ENCODE measurements around the gene AFF1. TPM values are rescaled to one million over a fixed set of nuclear protein-coding genes. Genes with fewer than 3 reads are reported as not detected.

Gene AFF1
- total RNA-seq, 1 experiment from 2014 or later: 52.8 TPM

- POLR2A ChIA-PET (ENCODE audit: unreplicated experiment): no interaction called here
Measured at GRCh38 chr4:87076690-87077358, 142.0 kb downstream of the AFF1 start.

DNA sequence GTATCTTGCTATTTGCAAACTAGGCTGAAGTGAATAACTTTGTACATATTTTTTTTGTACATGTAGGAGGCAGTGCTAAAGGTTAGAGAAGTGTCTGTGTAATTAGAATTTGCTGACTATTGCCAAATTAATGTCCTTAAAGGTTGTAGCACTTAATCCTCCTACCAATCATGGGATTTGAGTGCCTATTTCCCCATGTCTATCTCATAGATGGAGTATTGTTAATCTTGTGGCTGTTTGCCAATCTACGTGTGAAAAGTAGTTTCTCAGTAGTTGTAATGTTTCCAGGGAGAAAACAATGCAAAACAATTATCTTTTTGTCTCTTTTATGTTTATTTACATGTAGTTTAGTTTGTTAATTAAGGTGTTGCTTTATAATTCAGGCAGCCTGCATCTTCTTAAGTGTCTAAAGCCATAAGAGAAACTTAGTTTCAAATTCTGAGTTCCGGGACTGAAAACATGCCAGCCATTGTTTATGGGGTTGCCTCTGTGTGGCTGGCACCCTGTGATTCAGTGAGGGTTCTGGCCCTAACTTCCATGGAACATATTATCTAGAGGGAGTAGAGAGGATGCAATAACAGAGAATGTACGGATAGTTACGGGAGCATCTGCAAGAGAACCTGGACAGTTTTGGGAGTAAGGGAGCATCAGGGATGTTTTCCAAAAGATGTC, 143.2 kb downstream of the AFF1 start:
- intact Hi-C loops (cut with micrococcal nuclease; ENCODE audit: unreplicated experiment): no loop called here

More at GRCh38 chr4:87076690-87077358, 142.0 kb downstream of the AFF1 start:
- no peaks in the 10 kb centered on the region for H3K9me3 ChIP-seq (ENCODE audit: insufficient read depth, low read depth)
- no peaks in the 10 kb centered on the region for H3K79me2 ChIP-seq (ENCODE audit: low read depth)
- no peak overlapping the region for H2AFZ ChIP-seq
- H3K36me3 ChIP-seq (ENCODE audit: low read depth): no peaks in the 10 kb centered on the region
- CTCF ChIA-PET: no interaction called here
- no peaks in the 10 kb centered on the region for H3K9me2 ChIP-seq (ENCODE audit: insufficient read depth)
- H3K27ac ChIP-seq: no peak overlapping the region
- BruUV-seq (replicated peaks): no TSS peak
- H3K4me1 ChIP-seq (replicated peaks; ENCODE audit: insufficient read depth): no peaks in the 10 kb centered on the region
- no peaks in the 10 kb centered on the region for H3K27me3 ChIP-seq (ENCODE audit: insufficient read depth, low read depth)
- no peaks in the 10 kb centered on the region for H4K20me1 ChIP-seq (ENCODE audit: insufficient read depth)
- no peak overlapping the region for H3K4me2 ChIP-seq
- no peak for DNase-seq
- TF ChIP-seq EZH2 (IDR thresholded peaks at IDR 0.05; ENCODE audit: low read depth) (no peak), CTCF (conservative IDR thresholded peaks at IDR 0.05) (no peak)
- no peak overlapping the region for H3K4me3 ChIP-seq
- H3F3A ChIP-seq (ENCODE audit: insufficient read depth, low read depth): no peaks in the 10 kb centered on the region
- intact Hi-C loops (cut with micrococcal nuclease; ENCODE audit: unreplicated experiment): no loop called here

GRCh38 chr4:87078987-87079486, 144.2 kb downstream of the AFF1 start:
- Histone ChIP-seq H3K4me3 (no peak overlapping the region), H3K27me3 (ENCODE audit: insufficient read depth, low read depth) (no peaks in the 10 kb centered on the region), H2AFZ (no peak overlapping the region), H4K20me1 (ENCODE audit: insufficient read depth) (no peaks in the 10 kb centered on the region), H3K9me2 (ENCODE audit: insufficient read depth) (no peaks in the 10 kb centered on the region), H3K27ac (no peak overlapping the region), H3K79me2 (ENCODE audit: low read depth) (no peaks in the 10 kb centered on the region), H3K4me2 (no peak overlapping the region), H3K36me3 (ENCODE audit: low read depth) (no peaks in the 10 kb centered on the region), H3F3A (ENCODE audit: insufficient read depth, low read depth) (no peaks in the 10 kb centered on the region), H3K4me1 (replicated peaks; ENCODE audit: insufficient read depth) (no peaks in the 10 kb centered on the region), H3K9me3 (ENCODE audit: insufficient read depth, low read depth) (no peaks in the 10 kb centered on the region)
- no peak for DNase-seq
- intact Hi-C loops (cut with micrococcal nuclease; ENCODE audit: unreplicated experiment): no loop called here
- TF ChIP-seq EZH2 (IDR thresholded peaks at IDR 0.05; ENCODE audit: low read depth) (no peak), CTCF (conservative IDR thresholded peaks at IDR 0.05) (no peak)
- BruUV-seq (replicated peaks): no TSS peak
- ChIA-PET POLR2A (ENCODE audit: unreplicated experiment) (no interaction called here), CTCF (no interaction called here)

More for the DNA sequence above, 143.2 kb downstream of the AFF1 start:
- H3F3A ChIP-seq (ENCODE audit: insufficient read depth, low read depth): no peaks in the 10 kb centered on the region
- H3K27me3 ChIP-seq (ENCODE audit: insufficient read depth, low read depth): no peaks in the 10 kb centered on the region
- H3K9me3 ChIP-seq (ENCODE audit: insufficient read depth, low read depth): no peaks in the 10 kb centered on the region
- no peak overlapping the region for H2AFZ ChIP-seq
- no peaks in the 10 kb centered on the region for H4K20me1 ChIP-seq (ENCODE audit: insufficient read depth)
- H3K36me3 ChIP-seq (ENCODE audit: low read depth): no peaks in the 10 kb centered on the region
- CTCF ChIA-PET: no interaction called here
- H3K4me1 ChIP-seq (replicated peaks; ENCODE audit: insufficient read depth): no peaks in the 10 kb centered on the region
- no peak overlapping the region for H3K4me2 ChIP-seq
- no TSS peak for BruUV-seq (replicated peaks)
- H3K4me3 ChIP-seq: no peak overlapping the region
- no peaks in the 10 kb centered on the region for H3K9me2 ChIP-seq (ENCODE audit: insufficient read depth)
- no peaks in the 10 kb centered on the region for H3K79me2 ChIP-seq (ENCODE audit: low read depth)
- no peak for TF ChIP-seq EZH2 (IDR thresholded peaks at IDR 0.05; ENCODE audit: low read depth)
- no peak for TF ChIP-seq CTCF (conservative IDR thresholded peaks at IDR 0.05)
- H3K27ac ChIP-seq: no peak overlapping the region
- DNase-seq: no peak
- POLR2A ChIA-PET (ENCODE audit: unreplicated experiment): no interaction called here
